RPMI8226 (cell line): Measurements from ENCODE around the gene NR0B2.
A peak's percentile ranks its signal among the peaks of the same experiment; 100 is the strongest.
"Not testable (repeated sequence)": the region's sequence is repeated elsewhere in the genome, so short reads cannot be mapped to it uniquely, and the experiment has no call there.

ENCODE experiments used
- DNase-seq: peaks from one replicate; pipeline ENCODE4 v3.0.0-alpha.2; 2015

NR0B2 gene, protein sequence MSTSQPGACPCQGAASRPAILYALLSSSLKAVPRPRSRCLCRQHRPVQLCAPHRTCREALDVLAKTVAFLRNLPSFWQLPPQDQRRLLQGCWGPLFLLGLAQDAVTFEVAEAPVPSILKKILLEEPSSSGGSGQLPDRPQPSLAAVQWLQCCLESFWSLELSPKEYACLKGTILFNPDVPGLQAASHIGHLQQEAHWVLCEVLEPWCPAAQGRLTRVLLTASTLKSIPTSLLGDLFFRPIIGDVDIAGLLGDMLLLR

DNA sequence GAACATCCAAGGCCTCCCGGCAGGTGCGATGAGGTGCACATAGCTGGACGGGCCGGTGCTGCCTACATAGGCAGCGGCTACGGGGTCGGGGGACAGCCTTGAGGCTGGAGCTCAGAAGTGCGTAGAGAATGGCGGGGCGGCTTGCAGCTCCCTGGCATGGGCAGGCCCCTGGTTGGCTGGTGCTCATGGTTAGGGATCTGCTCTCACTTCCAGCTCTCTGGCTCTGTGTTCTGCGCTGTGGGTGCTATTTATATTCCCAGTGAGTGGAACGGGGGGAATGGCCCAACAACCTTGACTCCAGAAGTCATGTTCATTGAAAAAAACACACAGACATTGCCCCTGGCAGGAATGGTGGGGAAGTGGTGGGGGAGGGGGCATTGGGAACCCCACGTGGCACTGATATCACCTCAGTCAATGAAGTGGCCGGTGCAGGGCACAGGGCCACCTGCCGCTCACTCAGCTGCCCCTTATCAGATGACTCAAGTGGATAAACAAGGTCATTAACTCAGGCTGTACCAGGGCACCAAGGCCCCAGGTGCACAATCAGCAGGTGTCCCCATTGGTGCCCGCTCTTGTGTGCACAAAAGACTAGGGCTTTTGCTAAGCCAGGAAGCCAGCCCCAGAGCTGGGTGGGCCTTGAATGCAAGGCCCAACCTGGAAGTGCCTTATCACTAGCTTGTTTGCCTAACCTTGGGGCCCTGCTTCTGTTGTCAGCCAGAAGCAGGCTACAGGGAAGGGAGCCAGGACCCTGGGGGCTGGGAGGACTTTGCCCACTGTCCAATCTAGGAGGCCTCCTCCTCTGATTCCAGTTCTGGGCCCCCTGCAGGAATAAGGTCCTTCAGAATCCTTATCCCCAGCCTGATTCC lies at the start of gene NR0B2:
NR0B2 (minus strand) TSS at position 222 of the 866 bp plus-strand sequence; CDS start at position 187, 35 bp downstream.
- peak; percentile 54 for DNase-seq

DNA sequence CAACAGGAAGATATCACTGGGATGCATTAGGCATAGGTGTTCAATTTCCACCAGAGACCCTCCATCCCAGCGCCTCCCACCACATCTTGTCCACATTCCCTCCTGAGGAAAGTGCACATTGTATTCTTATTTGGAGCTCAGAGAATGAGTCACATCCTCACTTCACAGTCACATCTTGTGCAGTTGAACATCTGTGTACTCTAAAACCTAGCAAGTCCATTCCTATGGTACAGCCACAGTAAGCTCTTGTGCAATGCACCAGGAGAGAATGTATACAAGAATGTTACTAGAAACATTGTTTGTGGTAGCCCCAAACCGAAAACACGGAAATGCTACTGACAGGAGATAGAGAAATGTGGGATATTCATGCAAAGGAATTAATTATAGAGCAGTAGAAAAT lies 48.1 kb upstream of the NR0B2 start:
- DNase-seq, result no peak

DNA sequence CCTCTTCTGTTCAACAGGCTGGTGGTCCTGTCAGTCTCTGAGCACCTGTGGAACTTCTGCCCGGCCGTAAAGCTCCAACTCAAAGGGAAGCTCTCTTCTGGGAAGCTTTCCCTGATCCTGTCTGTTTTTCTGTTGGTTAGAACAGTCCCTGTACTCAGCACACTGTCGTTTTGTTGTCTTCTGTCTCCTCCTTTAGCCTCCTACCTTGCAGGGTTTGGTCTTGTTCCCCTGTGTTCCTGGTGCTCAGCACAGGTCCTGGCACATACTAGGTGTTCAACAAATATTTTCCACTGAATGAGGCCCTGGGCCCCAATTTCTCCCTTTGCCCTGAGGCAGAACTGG lies 46.8 kb upstream of the NR0B2 start:
- no peak for DNase-seq

DNA sequence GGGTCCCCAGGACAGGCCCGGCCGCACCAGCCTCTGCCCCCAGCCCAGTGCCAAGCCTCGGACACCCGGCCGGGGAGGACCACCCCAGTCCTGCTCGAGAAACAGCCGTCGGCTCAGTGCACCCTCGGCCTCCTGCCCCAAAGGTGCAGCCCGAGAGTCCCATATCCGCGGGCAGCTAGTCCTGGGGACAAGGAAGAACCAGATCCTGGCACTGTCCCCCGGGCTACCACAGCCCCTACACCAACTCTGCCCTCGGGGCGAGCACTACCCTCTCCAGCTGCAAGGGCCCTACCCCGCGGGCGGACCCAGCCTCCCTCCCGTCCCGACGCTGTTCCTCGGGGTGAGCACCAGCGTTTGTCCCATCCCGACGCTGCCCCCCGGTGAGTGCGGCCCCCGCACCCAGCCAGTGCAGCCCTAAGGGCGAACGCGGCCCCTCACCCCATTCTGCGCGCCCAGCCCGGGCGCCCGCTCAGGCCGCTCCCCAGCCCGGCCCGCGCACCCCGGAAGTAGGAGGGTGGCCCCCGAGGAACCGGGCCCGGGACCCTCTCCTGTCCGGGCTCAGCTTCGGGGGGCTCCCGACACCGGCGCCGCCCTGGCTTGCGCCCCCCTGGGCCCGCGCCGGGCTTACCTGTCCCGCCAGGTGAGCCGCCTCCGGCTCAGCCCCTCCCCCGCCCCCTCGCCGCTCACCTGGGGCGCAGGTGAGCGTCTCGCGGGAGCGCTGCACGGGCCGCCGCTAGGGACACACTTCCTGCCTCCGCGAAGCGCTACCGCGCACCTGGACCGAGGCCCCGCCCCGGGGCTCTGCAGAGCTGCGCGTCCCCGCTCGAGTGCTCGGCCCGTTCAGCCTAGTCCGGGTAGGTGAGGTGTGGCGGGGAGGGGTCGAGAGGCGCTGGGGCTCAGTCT lies 46.2 kb upstream of the NR0B2 start, which contains the start of gene KDF1:
KDF1 (minus strand) TSS at position 747 of the 903 bp plus-strand sequence. CDS start 8,088 bp downstream, outside the sequence.
- DNase-seq, result peak; percentile 91

DNA sequence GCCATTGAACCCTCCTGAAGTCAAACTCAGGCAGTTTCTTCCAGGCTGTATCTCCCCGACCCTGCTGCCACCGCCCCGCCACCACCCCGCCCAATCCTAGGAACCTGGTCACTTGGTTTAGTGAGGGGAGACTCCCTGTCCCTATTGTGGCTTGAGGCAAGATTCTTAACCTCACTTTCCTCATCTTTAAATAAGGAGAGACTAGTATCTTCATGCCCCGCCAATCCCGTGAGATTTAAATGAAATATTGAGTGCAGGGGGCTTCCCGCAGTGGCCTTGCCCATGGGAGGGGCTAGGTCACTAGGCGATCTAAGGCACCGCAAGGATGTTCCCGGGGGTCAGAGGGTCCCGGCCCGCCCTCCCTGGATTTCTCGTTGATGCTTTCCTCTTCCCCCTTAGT lies 45.5 kb upstream of the NR0B2 start:
- DNase-seq, result no peak

DNA sequence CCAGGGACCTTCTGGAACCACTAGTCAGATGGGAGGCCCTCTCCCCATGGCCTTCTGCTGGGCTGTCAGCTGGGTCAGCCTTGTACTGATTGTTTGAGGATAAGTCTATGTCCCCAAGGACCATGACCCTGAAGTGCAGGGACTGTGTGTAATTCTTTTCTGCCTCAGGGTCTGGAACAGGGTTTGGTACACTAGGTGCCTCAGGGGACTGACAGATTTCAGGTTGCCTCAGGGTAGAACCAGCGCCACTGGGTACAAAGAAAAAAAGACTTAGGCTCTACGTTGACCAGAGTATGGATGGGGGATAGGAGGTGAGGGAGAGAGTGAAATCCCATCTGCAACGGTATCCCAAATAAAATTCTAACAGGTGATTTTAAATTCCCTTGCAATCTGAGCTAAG lies 43.5 kb upstream of the NR0B2 start:
- no peak for DNase-seq

DNA sequence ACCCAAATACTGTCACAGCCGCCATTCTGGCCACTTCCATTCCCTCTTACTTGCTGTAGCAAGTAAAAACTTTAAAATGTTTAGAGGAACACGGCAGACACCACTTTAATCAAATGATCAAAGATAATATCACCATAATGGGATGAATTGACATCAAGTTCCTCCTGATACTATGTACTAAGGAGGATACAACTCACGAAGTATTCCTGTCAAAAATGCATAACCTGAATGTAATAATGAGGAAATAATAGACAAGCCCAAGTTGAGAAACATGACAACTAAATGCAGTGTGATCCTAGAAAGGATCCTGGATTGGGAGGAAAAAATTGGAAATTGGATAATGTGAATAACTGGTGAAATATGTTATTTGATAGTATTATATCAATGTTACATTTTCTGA lies 42.5 kb upstream of the NR0B2 start:
- no peak for DNase-seq

DNA sequence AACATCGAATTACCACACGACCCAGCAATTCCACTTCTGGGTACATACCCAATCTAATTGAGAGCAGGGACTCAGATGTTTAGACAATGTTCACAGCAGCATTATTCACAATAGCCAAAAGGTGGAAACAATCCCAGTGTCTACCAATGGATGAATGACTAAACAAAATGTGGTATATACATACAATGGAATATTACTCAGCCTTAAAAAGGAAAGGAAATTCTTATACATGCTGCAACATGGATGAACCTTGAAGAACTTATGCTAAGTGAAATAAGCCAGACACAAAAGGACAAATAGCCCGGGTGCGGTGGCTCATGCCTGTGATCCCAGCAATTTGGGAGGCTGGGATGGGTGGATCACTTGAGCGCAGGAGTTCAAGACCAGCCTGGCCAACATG lies 39.6 kb upstream of the NR0B2 start:
- DNase-seq, result no peak

DNA sequence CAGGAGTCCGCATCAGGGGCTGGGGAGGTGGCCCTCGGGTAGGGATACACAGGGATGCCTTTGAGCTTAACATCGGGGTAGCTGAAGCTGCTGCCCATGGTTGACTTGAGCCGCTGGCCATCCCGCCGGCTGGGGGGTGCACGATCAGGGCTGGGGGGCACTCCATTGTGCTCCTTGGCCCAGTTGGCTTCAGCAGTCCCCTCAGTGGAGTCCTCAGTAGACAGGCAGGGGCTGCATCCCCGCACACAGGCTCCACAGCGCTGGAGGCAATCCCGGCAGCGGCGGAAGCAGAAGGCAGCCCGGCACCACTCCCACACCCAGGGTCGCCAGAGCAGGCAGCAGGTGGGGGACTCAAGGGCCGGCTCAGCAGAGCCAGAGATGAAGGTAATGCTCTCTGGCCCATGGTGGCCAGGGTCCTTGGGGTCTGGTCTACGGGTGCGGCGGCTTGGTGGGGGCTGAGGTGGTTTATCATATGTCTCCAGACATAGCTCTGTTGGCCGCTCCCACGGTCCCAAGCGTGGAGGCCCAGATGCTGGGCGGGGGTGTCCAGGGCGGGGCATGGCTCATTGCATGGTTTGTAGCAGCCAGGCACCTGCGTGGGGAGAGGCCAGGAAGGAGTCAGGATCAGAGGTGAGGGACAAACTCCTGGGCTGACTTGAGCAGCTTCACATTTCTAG lies 38.2 kb upstream of the NR0B2 start:
- DNase-seq, result no peak

DNA sequence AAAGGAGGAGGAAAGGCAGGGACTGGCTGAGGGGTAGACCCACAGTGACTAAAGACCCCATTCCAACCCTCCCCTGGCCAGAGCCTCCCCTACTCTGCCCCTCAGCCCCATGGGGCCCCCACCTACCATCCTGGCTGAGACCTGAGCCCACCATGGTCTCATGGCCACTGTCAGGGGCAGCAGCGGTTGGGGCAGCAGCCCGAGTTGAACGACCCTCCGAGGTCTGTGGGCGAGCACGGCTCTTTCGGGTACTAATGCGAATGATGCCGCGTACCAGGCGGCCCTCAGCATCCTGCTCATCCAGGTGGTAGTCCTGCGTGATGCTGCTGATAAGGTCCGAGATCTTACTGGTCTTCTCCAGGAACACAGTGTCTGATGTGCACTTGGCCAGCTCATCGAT lies 37.4 kb upstream of the NR0B2 start:
- DNase-seq, result no peak

DNA sequence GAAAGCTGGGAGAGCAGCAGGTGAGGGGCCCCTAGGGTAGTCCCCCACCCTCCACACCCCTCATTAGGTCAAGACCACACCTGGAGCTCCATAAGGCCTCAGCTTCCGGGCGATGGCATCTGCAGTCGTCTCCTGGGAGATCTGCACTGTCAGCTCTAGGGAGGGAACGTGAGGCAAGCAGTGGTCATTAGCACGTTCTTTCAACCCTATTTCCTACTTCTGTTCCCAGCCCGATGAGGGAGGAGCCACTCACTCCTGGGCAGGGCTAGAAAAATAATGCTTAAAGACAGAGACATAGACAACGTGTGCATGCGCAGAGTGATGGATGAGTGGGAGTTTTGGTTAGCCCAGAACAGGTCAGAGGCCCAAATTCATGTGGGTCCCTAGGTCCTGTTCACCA lies 36.8 kb upstream of the NR0B2 start:
- DNase-seq, result peak; percentile 70

DNA sequence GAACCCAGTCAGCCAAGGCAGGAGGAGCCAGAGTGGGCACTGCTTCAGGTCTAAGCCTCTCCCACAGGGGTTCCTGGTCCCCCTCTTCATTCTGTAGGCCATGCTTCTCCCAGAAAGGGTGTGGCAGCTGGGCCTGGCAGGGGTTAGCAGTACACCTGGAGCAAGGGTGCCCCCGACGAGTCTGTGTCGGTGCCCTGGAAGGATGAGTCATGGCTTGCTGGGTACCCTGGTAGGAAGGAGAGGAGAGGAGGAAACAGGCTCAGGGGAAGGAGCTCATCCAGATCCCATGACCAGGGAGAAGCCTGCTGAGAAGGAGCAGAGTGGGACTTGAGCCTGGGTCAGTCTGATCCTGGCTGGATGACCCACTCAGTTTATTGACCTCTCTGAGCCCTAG lies 36.1 kb upstream of the NR0B2 start:
- DNase-seq, result no peak

DNA sequence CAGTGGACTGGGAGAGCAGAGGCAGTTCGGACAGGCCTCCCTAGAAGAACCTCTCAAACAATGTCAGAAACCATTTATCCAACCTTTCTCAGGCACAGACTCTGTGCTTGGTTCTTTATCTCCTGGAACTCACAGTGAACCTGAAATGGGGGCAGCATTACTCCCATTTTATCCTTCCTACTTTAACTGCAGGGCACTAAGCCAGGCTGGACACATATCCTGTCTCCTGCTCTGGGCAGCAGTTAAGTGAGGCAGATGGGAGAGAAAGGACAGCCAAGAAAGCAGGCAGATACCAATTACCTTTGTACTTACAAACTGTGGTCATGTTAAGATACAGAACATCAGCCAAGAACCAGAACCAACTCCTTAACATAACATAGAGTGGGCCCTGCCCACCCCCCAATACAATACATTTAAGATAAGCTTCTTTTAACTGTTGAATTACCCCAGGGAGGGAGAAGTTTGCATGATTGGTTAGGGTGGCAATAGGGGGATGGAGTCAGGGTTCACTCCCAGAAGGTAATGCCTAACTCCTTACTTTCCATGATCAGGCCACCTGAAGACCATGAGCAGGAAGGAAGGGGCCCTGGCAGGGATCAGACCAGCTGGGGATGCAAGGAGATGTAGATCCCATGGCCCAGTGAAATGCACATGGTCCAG lies 35.6 kb upstream of the NR0B2 start:
- no peak for DNase-seq

DNA sequence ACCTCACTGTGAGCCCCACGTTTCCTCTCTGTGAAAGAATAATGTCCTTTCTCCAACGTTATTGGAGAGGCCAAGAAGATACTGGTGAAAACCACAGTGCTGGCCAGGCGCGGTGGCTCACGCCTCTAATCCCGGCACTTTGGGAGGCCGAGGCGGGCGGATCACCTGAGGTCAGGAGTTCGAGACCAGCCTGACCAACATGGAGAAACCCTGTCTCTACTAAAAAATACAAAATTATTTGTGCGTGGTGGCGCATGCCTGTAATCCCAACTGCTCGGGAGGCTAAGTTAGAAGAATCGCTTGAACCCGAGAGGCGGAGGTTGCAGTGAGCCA lies 34.9 kb upstream of the NR0B2 start:
- DNase-seq, result not testable (repeated sequence)

DNA sequence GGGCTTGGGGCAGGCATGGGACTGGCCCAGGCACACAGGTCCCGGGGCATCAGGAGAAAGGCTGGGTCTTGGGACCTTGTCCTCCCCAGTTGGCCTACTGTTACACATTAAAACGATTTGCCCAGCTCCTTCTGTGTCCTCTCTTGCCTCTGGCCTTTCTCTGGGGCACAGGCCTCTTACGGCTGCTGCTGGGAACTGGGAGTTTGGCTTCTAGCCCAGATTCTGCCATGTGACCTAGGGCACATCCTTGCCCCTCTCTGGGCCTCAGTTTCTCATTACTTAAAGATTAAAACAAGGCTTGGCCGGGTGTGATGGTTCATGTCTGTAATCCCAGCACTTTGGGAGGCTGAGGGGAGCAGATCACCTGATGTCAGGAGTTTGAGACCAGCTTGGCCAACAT lies 32.5 kb upstream of the NR0B2 start:
- no peak for DNase-seq

DNA sequence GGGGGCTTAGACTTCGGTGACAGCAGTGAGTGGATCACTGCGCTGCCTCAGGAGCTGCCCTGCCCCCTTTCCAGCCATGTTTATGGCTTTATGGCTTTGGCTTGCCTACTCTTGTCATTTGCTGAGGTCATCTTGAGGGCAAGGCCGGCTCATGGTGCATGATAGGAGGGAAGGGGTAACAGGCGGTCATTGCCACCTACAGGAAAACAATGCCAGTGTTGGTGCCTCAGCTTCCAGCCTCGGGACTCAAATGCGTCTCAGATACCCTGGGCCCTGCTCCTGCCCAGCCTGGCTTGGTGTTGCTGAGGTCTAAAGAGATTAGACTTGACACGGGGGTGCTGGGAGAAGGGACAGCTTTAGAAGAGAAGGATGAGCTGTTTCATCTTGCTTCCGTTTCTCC lies 32.0 kb upstream of the NR0B2 start:
- DNase-seq, result no peak

DNA sequence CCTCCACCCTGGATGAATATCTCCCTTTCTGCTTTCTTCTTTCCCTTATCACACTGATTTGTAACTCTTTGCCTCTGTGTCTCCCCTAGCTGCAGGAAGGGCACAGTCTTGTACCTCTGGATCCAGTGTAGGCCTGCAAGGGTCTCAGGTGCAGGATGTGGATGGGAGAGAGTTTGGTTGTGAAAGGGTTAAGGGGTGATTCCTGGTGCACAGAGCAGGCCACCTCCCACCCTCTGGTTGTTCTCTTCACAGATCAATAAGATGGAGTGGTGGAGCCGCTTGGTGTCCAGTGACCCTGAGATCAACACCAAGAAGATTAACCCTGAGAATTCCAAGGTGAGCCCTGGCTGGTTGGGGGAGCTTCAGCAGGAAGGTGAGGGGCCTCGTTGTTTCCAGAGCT lies 31.4 kb upstream of the NR0B2 start:
- no peak for DNase-seq

DNA sequence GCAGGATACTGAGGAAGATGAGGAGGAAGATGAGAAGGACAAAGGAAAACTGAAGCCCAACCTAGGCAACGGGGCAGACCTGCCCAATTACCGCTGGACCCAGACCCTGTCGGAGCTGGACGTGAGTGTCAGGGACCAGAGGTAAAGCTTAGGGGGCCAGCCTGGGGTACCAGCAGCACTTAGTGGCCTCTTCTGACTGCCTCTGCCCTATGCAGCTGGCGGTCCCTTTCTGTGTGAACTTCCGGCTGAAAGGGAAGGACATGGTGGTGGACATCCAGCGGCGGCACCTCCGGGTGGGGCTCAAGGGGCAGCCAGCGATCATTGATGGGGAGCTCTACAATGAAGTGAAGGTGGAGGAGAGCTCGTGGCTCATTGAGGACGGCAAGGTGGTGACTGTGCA lies 28.9 kb upstream of the NR0B2 start:
- no peak for DNase-seq

DNA sequence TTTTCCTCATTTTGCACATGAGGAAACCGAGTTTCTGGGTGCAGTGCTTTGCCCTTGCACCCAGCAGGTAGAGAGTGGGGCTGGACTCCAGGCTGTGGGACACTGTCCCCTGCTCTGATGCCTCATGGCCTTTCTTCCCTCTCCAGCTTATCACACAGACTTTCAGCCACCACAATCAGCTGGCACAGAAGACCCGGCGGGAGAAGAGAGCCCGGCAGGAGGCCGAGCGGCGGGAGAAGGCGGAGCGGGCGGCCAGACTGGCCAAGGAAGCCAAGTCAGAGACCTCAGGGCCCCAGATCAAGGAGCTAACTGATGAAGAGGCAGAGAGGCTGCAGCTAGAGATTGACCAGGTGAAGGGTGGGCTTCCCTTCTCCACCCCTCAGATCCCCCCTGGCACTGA lies 27.5 kb upstream of the NR0B2 start:
- no peak for DNase-seq

DNA sequence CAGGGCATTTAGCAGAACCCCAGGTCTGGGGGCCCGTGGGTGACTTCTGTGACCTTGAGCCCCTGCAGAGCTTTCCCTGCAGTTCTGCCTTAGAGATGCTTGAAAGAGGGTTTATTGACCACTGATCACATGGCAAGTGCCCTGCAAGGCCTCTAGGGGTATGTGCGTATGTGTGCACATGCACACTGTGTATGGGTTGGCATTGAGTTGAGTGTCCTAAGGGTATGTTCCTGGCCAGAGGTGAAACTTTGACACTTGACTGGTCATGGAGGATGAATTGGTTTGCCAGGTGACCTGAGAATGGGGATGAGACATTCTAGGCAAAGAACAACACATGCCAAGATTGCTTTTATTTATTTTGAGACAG lies 24.9 kb upstream of the NR0B2 start:
- DNase-seq, result no peak

DNA sequence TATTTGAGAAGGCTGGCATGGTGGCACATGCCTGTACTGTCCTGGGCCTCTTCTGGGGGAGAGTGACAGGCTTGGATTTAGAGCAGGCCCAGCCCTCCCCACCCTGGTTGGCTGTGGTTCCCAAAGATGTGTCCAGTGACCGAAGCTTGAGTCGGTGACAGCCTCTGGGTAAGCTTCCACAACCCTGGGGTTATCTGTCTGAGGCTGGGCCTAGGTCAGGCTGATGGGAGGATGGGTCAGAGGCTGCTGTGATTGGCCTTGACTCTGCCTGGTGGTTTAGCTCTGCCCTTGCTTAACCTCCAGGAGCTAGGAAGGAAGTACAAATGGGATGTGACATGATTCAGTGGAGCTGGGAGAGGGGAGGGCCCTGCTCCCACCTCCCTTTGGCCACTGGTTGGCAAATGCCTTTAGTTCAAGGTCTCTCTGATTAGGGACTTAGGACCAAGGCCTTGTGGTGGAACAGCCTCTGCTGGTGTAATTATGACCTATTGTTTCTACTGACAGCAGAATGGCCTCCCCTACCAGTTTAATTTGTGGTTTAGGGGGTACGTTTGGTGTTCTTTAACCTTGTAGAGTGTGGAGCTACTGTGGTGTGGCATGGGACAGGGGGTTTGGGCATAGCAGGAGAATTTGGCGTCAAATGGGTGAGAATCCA lies 24.4 kb upstream of the NR0B2 start:
- no peak for DNase-seq

DNA sequence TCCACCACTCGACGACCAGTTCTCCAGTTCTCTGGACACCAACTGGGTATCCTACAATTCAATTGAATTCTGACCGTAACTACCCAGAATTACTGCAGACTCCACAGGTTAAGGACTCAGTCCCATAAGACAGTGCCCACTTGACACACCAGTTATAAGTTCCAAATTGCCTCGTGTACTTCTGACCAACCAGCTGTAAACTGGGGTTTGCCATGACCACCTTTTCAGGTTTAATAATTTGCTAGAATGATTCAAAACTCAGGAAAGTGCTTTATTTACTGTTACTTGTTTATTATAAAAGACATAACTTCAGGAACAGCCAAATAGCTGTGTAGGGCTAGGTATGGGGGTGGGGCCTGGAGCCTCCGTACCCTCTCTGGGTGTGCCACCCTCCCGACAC lies 23.0 kb upstream of the NR0B2 start:
- DNase-seq, result no peak
